Ascending aorta (tissue), 2 donors: ENCODE measurements around the gene DMRTC1. TPM values are rescaled to one million over a fixed set of nuclear protein-coding genes. Genes with fewer than 3 reads are reported as not detected.
"Not testable (repeated sequence)": the region's sequence is repeated elsewhere in the genome, so short reads cannot be mapped to it uniquely, and the experiment has no call there.

Experiments used
- DNase-seq, 2 donors: peaks; one replicate each; pipeline ENCODE4 v3.0.0-alpha.2; 2019; ENCODE audit warnings: low spot score in 2 of 2
- H3K27ac ChIP-seq, 2 donors: fragments of 200-600 bp; sonication (generic); one replicate each; pipeline ENCODE4 v1.5.1; 2016 to 2017; ENCODE audit warnings: mild to moderate bottlenecking in 1 of 2
- H3K27me3 ChIP-seq: fragments of 200-600 bp; sonication (generic); one replicate; pipeline ENCODE4 v1.5.1; 2017
- H3K36me3 ChIP-seq, 2 donors: fragments of 200-600 bp; sonication (generic); one replicate each; pipeline ENCODE4 v1.5.1; 2016
- H3K4me1 ChIP-seq, 2 donors: fragments of 200-600 bp; sonication (generic); one replicate each; pipeline ENCODE4 v1.5.1; 2016 to 2017; ENCODE audit warnings: mild to moderate bottlenecking in 1 of 2
- H3K4me3 ChIP-seq, 2 donors: fragments of 200-600 bp; sonication (generic); one replicate each; pipeline ENCODE4 v1.5.1; 2016 to 2017; ENCODE audit warnings: mild to moderate bottlenecking in 1 of 2
- H3K9me3 ChIP-seq, 2 donors: fragments of 200-600 bp; sonication (generic); one replicate each; pipeline ENCODE4 v1.5.1; 2016
- intact Hi-C: fragments of 100-400 bp; cut with DNase I; formaldehyde crosslinking; loops from one replicate; pipeline ENCODE4 v1.15.1; 2023
- total RNA-seq: library from RNA; depleted of rRNA; stranded (reverse); fragments of >200 nt; gene quantifications from one replicate; pipeline ENCODE4 v1.1.0, GENCODE V29; 2016

Gene DMRTC1
- total RNA-seq, 1 donor from 2014 or later, result not detected

GRCh38 chrX:72882898-72883297, 60.7 kb downstream of the DMRTC1 start:
- H3K36me3 ChIP-seq, H3K4me3 ChIP-seq, H3K4me1 ChIP-seq, H3K27ac ChIP-seq, H3K27me3 ChIP-seq, DNase-seq, intact Hi-C loops, H3K9me3 ChIP-seq: not testable (repeated sequence)

GRCh38 chrX:72837532-72837931, 106.1 kb downstream of the DMRTC1 start:
- DNase-seq, H3K27me3 ChIP-seq, intact Hi-C loops, H3K36me3 ChIP-seq, H3K4me1 ChIP-seq, H3K4me3 ChIP-seq, H3K27ac ChIP-seq, H3K9me3 ChIP-seq: not testable (repeated sequence)

- H3K4me1 ChIP-seq, H3K27me3 ChIP-seq, DNase-seq, H3K36me3 ChIP-seq, intact Hi-C loops, H3K4me3 ChIP-seq, H3K9me3 ChIP-seq, H3K27ac ChIP-seq: not testable (repeated sequence)
Observed at GRCh38 chrX:72830701-72831100, 112.9 kb downstream of the DMRTC1 start.

Other genes with a start within 250 kb of the DMRTC1 start
- gene PHKA1, start 229.5 kb downstream of the DMRTC1 start, total RNA-seq, result 4.8 TPM
- not detected for gene DMRTC1B, start 166.9 kb downstream of the DMRTC1 start, total RNA-seq
- gene FAM236B, start 161.2 kb downstream of the DMRTC1 start, total RNA-seq, result not detected
- gene FAM236D, start 135.6 kb downstream of the DMRTC1 start, total RNA-seq, result not detected
- gene FAM236C, start 31.2 kb downstream of the DMRTC1 start, total RNA-seq, result not detected
- not detected for gene FAM236A, start 5.6 kb downstream of the DMRTC1 start, total RNA-seq
- not detected for gene PABPC1L2B, start 59.1 kb upstream of the DMRTC1 start, total RNA-seq
- gene PABPC1L2A, start 135.7 kb upstream of the DMRTC1 start, total RNA-seq, result not detected